ENCODE measurements around the gene BMERB1.
"Not testable (repeated sequence)": the region's sequence is repeated elsewhere in the genome, so short reads cannot be mapped to it uniquely, and the experiment has no call there.

GRCh38 chr16:15476971-15477370 is 42.6 kb downstream of the BMERB1 start:
- TF ChIP-seq CTCF (IDR thresholded peaks at IDR 0.05; ENCODE audit: poor library complexity); EZH2 (IDR thresholded peaks at IDR 0.05; ENCODE audit: borderline replicate concordance): not testable (repeated sequence)
